Mononuclear cell (primary cell): Measurements from ENCODE around the gene GPR45. TPM values are rescaled to one million over a fixed set of nuclear protein-coding genes. Genes with fewer than 3 reads are reported as not detected.

Experiments used
- H3K27me3 ChIP-seq: 2 replicates; pipeline ENCODE4 v1.6.0; 2011; ENCODE audit warnings: low read length, control low read depth; ENCODE audit not compliant: insufficient read depth
- H3K4me1 ChIP-seq: 2 replicates; pipeline ENCODE4 v1.5.1; 2011; ENCODE audit warnings: mild to moderate bottlenecking, low read length, control low read depth; ENCODE audit not compliant: insufficient read depth
- H3K4me3 ChIP-seq: 2 replicates; pipeline ENCODE4 v1.5.1; 2011; ENCODE audit warnings: mild to moderate bottlenecking, low read length, moderate library complexity
- H3K9me3 ChIP-seq: 2 replicates; pipeline ENCODE4 v1.5.1; 2011; ENCODE audit warnings: low read depth, mild to moderate bottlenecking, control low read depth, low read length
- total RNA-seq: library from RNA; depleted of rRNA; stranded (reverse); fragments of >200 nt; gene quantifications from one replicate; pipeline ENCODE4 v1.2.3, GENCODE V29; 2012

Gene GPR45
- total RNA-seq, 1 donor = not detected

- no peak overlapping the region for H3K4me3 ChIP-seq
- no peaks in the 10 kb centered on the region for H3K9me3 ChIP-seq
- H3K4me1 ChIP-seq = no peaks in the 10 kb centered on the region
- no peaks in the 10 kb centered on the region for H3K27me3 ChIP-seq
Measured at GRCh38 chr2:105271393-105272045, 30.0 kb downstream of the GPR45 start.

DNA sequence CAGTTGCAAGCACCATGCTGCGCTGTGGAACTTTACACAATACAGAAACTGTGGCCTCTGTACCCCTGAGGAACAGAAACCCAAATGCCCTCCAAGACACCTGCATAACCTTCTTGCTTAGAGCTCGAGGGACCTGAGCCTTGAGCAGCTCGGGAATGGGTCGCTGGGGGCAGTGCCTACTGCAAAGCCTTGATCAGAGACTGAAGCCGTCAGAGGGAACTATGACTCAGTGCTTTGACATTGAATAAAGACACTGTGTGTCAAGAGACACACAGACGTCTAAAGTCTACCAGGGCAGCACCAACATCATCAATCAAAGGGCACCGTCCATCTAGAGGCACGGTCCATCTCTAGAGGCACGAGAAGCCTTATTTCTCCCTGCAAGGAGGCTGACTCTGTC is 30.6 kb downstream of the GPR45 start:
- no peaks in the 10 kb centered on the region for H3K9me3 ChIP-seq
- no peaks in the 10 kb centered on the region for H3K27me3 ChIP-seq
- no peaks in the 10 kb centered on the region for H3K4me1 ChIP-seq
- no peak overlapping the region for H3K4me3 ChIP-seq

DNA sequence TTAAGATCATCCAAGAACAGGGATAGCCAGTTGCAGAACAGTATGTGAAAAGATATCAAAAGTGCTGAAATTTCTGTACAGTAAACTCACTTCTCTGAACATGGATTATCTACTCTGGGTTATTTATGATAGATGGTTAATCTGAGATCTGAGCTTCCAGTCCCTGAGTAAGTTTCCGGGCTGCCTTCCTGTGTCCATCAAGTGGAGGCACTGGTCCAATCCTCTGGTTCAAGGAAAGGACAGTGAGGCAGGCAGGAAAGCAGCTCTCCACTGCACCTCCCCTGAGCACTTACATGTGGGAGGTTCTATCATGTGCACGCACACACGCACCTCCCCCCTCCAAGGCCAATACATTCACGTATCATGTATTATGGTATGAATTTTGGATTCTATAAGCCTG is 32.5 kb downstream of the GPR45 start:
- no peak overlapping the region for H3K4me3 ChIP-seq
- no peaks in the 10 kb centered on the region for H3K27me3 ChIP-seq
- no peaks in the 10 kb centered on the region for H3K9me3 ChIP-seq
- no peaks in the 10 kb centered on the region for H3K4me1 ChIP-seq

DNA sequence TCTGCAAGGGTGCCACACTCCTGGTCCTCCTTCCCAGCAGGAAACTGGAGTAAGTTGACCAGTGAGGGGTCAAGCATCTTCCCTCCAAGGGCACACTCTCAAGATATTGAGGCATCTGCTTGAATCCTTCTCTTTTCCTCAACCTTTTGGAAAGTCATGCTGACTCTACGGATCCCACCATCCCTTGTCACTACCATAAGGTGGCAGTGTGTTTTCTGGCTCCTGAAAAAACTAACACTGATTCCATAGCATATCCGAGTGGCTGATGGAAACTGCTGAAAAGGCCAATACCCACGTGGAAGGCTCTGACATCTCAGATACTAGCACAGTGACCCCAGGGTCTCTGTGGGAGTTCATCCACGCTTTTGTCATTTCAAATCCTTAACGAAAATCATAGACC is 37.1 kb downstream of the GPR45 start:
- Histone ChIP-seq H3K9me3 (no peaks in the 10 kb centered on the region), H3K27me3 (no peaks in the 10 kb centered on the region), H3K4me1 (no peaks in the 10 kb centered on the region)

GRCh38 chr2:105279126-105279525 is 37.6 kb downstream of the GPR45 start:
- Histone ChIP-seq H3K27me3 (no peaks in the 10 kb centered on the region), H3K4me3 (no peak overlapping the region), H3K9me3 (no peaks in the 10 kb centered on the region), H3K4me1 (no peaks in the 10 kb centered on the region)

More for the DNA sequence above, 37.1 kb downstream of the GPR45 start:
- H3K4me3 ChIP-seq = no peak overlapping the region

DNA sequence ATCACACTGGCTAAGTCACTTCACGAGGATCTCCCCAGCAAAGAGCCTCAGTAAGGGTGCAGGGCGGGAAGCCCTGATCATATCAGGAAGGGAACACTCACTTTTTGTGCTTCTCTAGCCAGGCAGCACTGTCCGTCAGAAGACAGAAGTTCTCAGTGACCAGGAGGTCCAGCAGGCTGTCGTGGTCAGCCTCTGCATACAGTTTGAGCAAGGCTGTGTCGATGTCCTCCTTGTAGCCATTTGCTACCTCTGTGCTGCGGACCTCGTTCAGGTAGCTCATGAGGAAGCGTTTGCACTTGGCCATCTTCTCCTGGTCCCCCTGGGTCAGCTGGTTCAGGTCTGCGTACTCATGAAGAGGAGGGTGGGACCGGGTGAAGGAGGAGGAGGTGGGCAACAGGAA is 38.7 kb downstream of the GPR45 start:
- Histone ChIP-seq H3K4me1 (no peaks in the 10 kb centered on the region), H3K9me3 (no peaks in the 10 kb centered on the region), H3K27me3 (no peaks in the 10 kb centered on the region), H3K4me3 (no peak overlapping the region)

GRCh38 chr2:105283532-105283931 is 42.0 kb downstream of the GPR45 start:
- no peaks in the 10 kb centered on the region for H3K9me3 ChIP-seq
- no peak overlapping the region for H3K4me3 ChIP-seq
- no peaks in the 10 kb centered on the region for H3K4me1 ChIP-seq
- H3K27me3 ChIP-seq = no peaks in the 10 kb centered on the region

DNA sequence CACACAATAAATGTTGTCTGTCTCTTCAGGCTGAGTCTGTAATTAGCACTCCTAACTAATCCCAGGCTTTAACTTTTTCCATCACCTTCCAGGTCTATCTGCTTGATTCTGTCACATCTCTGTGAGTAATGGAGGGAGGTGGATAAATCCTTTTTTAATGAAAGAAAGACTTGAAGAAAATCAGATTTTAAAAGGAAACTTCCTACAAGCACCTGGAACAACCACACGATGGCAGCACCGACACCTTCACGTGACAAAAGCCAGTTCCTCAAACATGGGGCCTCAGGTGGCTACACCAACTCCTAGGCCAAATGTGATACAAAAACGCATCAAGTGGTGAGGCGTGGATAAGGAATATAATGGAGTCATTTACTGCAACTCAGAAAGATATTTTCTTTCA is 46.1 kb downstream of the GPR45 start:
- Histone ChIP-seq H3K9me3 (no peaks in the 10 kb centered on the region), H3K4me3 (no peak overlapping the region), H3K27me3 (no peaks in the 10 kb centered on the region), H3K4me1 (no peaks in the 10 kb centered on the region)

GRCh38 chr2:105288133-105288532 is 46.6 kb downstream of the GPR45 start:
- H3K27me3 ChIP-seq = no peaks in the 10 kb centered on the region
- H3K9me3 ChIP-seq = no peaks in the 10 kb centered on the region
- H3K4me3 ChIP-seq = no peak overlapping the region
- no peaks in the 10 kb centered on the region for H3K4me1 ChIP-seq

DNA sequence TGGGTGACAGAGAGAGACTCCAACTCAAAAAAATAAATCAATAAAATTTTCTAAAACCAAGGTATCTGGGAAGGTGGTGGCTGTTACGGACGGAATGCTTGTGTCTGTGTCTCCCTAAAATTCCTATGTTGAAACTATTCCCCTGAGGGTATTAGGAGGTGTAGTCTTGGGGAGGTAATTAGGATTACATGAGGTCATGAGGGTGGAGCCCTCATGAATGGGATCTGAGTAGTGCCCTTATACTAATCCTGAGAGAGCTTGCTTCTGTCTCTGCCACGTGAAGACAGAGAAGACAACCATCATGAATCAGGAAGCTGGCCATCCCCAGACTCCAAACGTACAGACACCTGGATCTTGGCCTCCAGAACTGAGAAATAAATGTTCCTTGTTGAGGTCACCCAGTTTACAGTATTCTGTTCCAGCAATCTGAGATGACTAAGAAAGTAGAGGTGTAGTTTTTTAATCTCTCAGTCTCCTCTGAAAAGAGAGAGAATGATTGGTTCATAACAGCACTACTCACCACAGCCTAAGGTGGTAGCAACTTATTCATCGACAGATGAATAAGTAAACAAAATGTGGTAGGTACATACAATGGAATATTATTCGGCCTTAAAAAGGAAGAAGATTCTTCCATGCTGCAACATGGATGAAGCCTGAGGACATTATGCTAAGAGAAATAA is 49.6 kb downstream of the GPR45 start:
- no peaks in the 10 kb centered on the region for H3K9me3 ChIP-seq
- H3K4me3 ChIP-seq = no peak overlapping the region
- no peaks in the 10 kb centered on the region for H3K4me1 ChIP-seq
- H3K27me3 ChIP-seq = no peaks in the 10 kb centered on the region

DNA sequence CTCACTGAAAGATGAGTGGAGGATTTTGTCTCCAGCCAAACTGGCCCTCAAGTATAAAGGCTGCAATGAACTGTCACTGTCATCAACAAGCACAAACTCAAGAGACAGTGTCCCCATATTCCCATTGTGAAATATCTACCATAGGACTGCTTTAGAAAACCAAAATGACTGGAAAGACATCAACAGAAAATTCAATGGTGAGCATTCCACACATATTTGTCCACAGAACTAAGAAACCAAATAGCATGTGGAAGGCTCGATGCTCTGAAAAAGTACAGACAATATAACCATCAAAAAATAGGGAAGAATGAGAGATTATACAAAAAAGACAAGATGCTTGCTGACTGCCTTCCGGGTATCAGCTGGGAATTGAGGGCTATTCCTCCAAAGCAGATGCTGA is 50.4 kb downstream of the GPR45 start:
- H3K4me3 ChIP-seq = no peak overlapping the region
- no peaks in the 10 kb centered on the region for H3K9me3 ChIP-seq
- no peaks in the 10 kb centered on the region for H3K4me1 ChIP-seq
- H3K27me3 ChIP-seq = no peaks in the 10 kb centered on the region

Other genes starting within 250 kb of the GPR45 start
- 8.8 TPM for gene MRPS9, start 203.7 kb upstream of the GPR45 start, total RNA-seq
- gene TGFBRAP1, start 88.0 kb downstream of the GPR45 start, total RNA-seq = 21.5 TPM
- 23.2 TPM for gene C2orf49, start 95.8 kb downstream of the GPR45 start, total RNA-seq
- gene FHL2, start 157.3 kb downstream of the GPR45 start, total RNA-seq = 2.2 TPM